GM21619 (cell line): ENCODE measurements around the gene TP53I11.

Source experiments
- ATAC-seq: cut with Tn5 transposase; IDR thresholded peaks from one replicate; pipeline ENCODE4 v1.9.1; 2021; ENCODE audit not compliant: unreplicated experiment

Gene TP53I11

GRCh38 chr11:44959064-44959463 is 8.4 kb upstream of the TP53I11 start:
- no peak for ATAC-seq

- no peak for ATAC-seq
Observed at GRCh38 chr11:44957776-44958564, 7.3 kb upstream of the TP53I11 start.

GRCh38 chr11:44957040-44957515 is 6.4 kb upstream of the TP53I11 start:
- ATAC-seq: no peak

GRCh38 chr11:44955015-44955738 is 4.5 kb upstream of the TP53I11 start:
- no peak for ATAC-seq

GRCh38 chr11:44954051-44954906 is 3.6 kb upstream of the TP53I11 start:
- no peak for ATAC-seq

GRCh38 chr11:44952500-44953260 is 2.0 kb upstream of the TP53I11 start:
- no peak for ATAC-seq

GRCh38 chr11:44952082-44952481 is 1.4 kb upstream of the TP53I11 start:
- no peak for ATAC-seq

- no peak for ATAC-seq
Observed at GRCh38 chr11:44950031-44950624, 555 bp downstream of the TP53I11 start.

- ATAC-seq: no peak
Observed at GRCh38 chr11:44949160-44950030, 1.3 kb downstream of the TP53I11 start.

GRCh38 chr11:44948155-44948554 is 2.5 kb downstream of the TP53I11 start:
- no peak for ATAC-seq

- no peak for ATAC-seq
Observed at GRCh38 chr11:44947114-44947513, 3.6 kb downstream of the TP53I11 start.

GRCh38 chr11:44946263-44946662 is 4.4 kb downstream of the TP53I11 start:
- no peak for ATAC-seq

GRCh38 chr11:44945666-44946065 is 5.0 kb downstream of the TP53I11 start:
- no peak for ATAC-seq

- no peak for ATAC-seq
Observed at GRCh38 chr11:44944853-44945235, 5.8 kb downstream of the TP53I11 start.

- no peak for ATAC-seq
Observed at GRCh38 chr11:44944181-44944852, 6.4 kb downstream of the TP53I11 start.

GRCh38 chr11:44943696-44944095 is 7.0 kb downstream of the TP53I11 start:
- ATAC-seq: no peak

GRCh38 chr11:44943118-44943517 is 7.6 kb downstream of the TP53I11 start:
- no peak for ATAC-seq

GRCh38 chr11:44942029-44942955 is 8.4 kb downstream of the TP53I11 start:
- no peak for ATAC-seq
